NT2/D1 (cell line): ENCODE data around the gene RABGAP1.

ENCODE experiments used
- SUZ12 ChIP-seq: IDR thresholded peaks from 2 replicates; pipeline ENCODE4 v1.6.1; 2011; ENCODE audit not compliant: insufficient read length, insufficient read depth; ENCODE audit errors: extremely low read depth
- YY1 ChIP-seq: IDR thresholded peaks from 2 replicates; pipeline ENCODE4 v1.6.1; 2011; ENCODE audit not compliant: insufficient read length, insufficient read depth
- ZNF274 ChIP-seq: IDR thresholded peaks from 2 replicates; pipeline ENCODE4 v1.6.1; 2011; ENCODE audit warnings: mild to moderate bottlenecking, low read depth, low read length

- no peak for TF ChIP-seq ZNF274
- no peak for TF ChIP-seq YY1
- TF ChIP-seq SUZ12: no peak
These were observed 57.6 kb downstream of the RABGAP1 start for GRCh38 chr9:122998448-122998847.
